ENCODE results near the gene THG1L.

GRCh38 chr5:157739388-157740228 is 8.4 kb downstream of the THG1L start:
- TF ChIP-seq REST (IDR thresholded peaks at IDR 0.05; ENCODE audit: unreplicated experiment) (no peak), CTCF (conservative IDR thresholded peaks at IDR 0.05; ENCODE audit: low read depth in 2 of 2) (no peak), STAT1 (IDR thresholded peaks at IDR 0.05; ENCODE audit: unreplicated experiment) (no peak), POLR2AphosphoS5 (IDR thresholded peaks at IDR 0.05; ENCODE audit: low read depth) (no peak), EZH2phosphoT487 (IDR thresholded peaks at IDR 0.05; ENCODE audit: unreplicated experiment) (no peak), EZH2 (IDR thresholded peaks at IDR 0.05; ENCODE audit: low read depth, unreplicated experiment) (no peak)
